Right lobe of liver (tissue), 4 donors: ENCODE data around the gene VSTM2B.

ENCODE experiments used
- CTCF ChIP-seq, 4 donors: fragments of 200-600 bp in 3 of 4; fragments of 450-650 bp in 1 of 4; IDR thresholded peaks; one replicate each; pipeline versions ENCODE4 v1.5.1 to v1.8.0; 2016 to 2022; ENCODE audit warnings: antibody characterized with exemption in 4 of 4, mild to moderate bottlenecking in 2 of 4
- POLR2A ChIP-seq: fragments of 450-650 bp; IDR thresholded peaks from one replicate; pipeline ENCODE4 v1.6.1; 2017; ENCODE audit warnings: antibody characterized with exemption, mild to moderate bottlenecking
- donor health status: DM: no; HTN: no; CAD: no.
- donor health status: DM: no; HTN: no; CAD: no.
- donor health status: DM: no; HTN: yes; CAD: no.

DNA sequence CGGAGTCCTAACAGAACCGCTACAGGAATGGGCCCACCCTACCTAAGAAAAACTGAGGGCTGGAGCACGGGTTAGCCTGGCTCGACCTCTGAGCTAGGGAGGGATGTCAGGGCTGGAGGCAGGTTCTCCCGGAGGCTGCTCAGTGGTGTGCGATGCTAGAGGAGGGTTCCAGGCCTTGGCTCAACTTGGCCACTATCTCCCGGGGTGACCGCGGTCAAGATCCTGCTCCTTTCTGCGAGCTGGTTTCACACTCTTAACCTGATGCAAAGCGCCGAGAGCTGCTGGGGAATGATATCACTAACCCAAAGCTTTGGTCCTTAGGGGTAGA lies 80.6 kb downstream of the VSTM2B start:
- TF ChIP-seq POLR2A (no peak), CTCF (IDR thresholded peaks at IDR 0.05) (no peak)
